GM18502 (cell line): ENCODE results near the gene PDE4D.
"Not testable (repeated sequence)": the region's sequence is repeated elsewhere in the genome, so short reads cannot be mapped to it uniquely, and the experiment has no call there.

Experiments
- ATAC-seq: cut with Tn5 transposase; IDR thresholded peaks from one replicate; pipeline ENCODE4 v1.9.1; 2021; ENCODE audit warnings: mild to moderate bottlenecking; ENCODE audit not compliant: unreplicated experiment, poor library complexity

The PDE4D gene

GRCh38 chr5:58961631-58962280 is 931.8 kb downstream of the PDE4D start:
- peak; percentile 82 for ATAC-seq

GRCh38 chr5:58958701-58959100 is 934.8 kb downstream of the PDE4D start:
- ATAC-seq: no peak

- ATAC-seq: not testable (repeated sequence)
Measured at GRCh38 chr5:58953218-58953617, 940.3 kb downstream of the PDE4D start.

- ATAC-seq: no peak
Measured at GRCh38 chr5:58950224-58950623, 943.3 kb downstream of the PDE4D start.

GRCh38 chr5:58946230-58946629 is 947.3 kb downstream of the PDE4D start:
- ATAC-seq: no peak

GRCh38 chr5:58944221-58944620 is 949.3 kb downstream of the PDE4D start:
- no peak for ATAC-seq

- no peak for ATAC-seq
Measured at GRCh38 chr5:58940446-58940845, 953.1 kb downstream of the PDE4D start.

GRCh38 chr5:58939664-58940063 is 953.9 kb downstream of the PDE4D start:
- no peak for ATAC-seq

GRCh38 chr5:58938563-58939424 is 954.7 kb downstream of the PDE4D start:
- ATAC-seq: no peak

- ATAC-seq: no peak
Measured at GRCh38 chr5:58937031-58937681, 956.4 kb downstream of the PDE4D start.

GRCh38 chr5:58934629-58935097 is 958.9 kb downstream of the PDE4D start:
- ATAC-seq: no peak

- no peak for ATAC-seq
Measured at GRCh38 chr5:58933891-58934628, 959.5 kb downstream of the PDE4D start.

GRCh38 chr5:58932057-58932612 is 961.4 kb downstream of the PDE4D start:
- no peak for ATAC-seq

- no peak for ATAC-seq
Measured at GRCh38 chr5:58930520-58930919, 963.0 kb downstream of the PDE4D start.

- ATAC-seq: no peak
Measured at GRCh38 chr5:58929726-58930125, 963.8 kb downstream of the PDE4D start.

- ATAC-seq: no peak
Measured at GRCh38 chr5:58927938-58928337, 965.6 kb downstream of the PDE4D start.

- ATAC-seq: no peak
Measured at GRCh38 chr5:58927181-58927580, 966.3 kb downstream of the PDE4D start.

GRCh38 chr5:58926541-58926935 is 967.0 kb downstream of the PDE4D start:
- ATAC-seq: no peak

GRCh38 chr5:58925627-58926540 is 967.6 kb downstream of the PDE4D start:
- ATAC-seq: no peak
